NCI-H1417 treated with DMSO at 0.1 percent for 48 hours (cell line): ENCODE measurements around the gene DAG1.

Experiments
- DNase-seq: peaks from one replicate; lab custom pipeline; 2025; lab: John Stamatoyannopoulos, UW

DAG1 gene

GRCh38 chr3:49518016-49518415 lies 47.9 kb downstream of the DAG1 start:
- no peak for DNase-seq

GRCh38 chr3:49518441-49518840 lies 48.4 kb downstream of the DAG1 start:
- DNase-seq = no peak

GRCh38 chr3:49519296-49519695 lies 49.2 kb downstream of the DAG1 start:
- DNase-seq = no peak

- DNase-seq = no peak
Observed at GRCh38 chr3:49519916-49520385, 49.9 kb downstream of the DAG1 start.

GRCh38 chr3:49523756-49524747 lies 54.0 kb downstream of the DAG1 start:
- no peak for DNase-seq

GRCh38 chr3:49529567-49529966 lies 59.5 kb downstream of the DAG1 start:
- DNase-seq = no peak

- no peak for DNase-seq
Observed at GRCh38 chr3:49530231-49530630, 60.2 kb downstream of the DAG1 start.

GRCh38 chr3:49530701-49531100 lies 60.6 kb downstream of the DAG1 start:
- no peak for DNase-seq

GRCh38 chr3:49531218-49531617 lies 61.2 kb downstream of the DAG1 start:
- no peak for DNase-seq

GRCh38 chr3:49531715-49532114 lies 61.6 kb downstream of the DAG1 start:
- no peak for DNase-seq

GRCh38 chr3:49533031-49533430 lies 63.0 kb downstream of the DAG1 start:
- DNase-seq = no peak

- no peak for DNase-seq
Observed at GRCh38 chr3:49533786-49534519, 63.9 kb downstream of the DAG1 start.

- peak; percentile 78 for DNase-seq
Observed at GRCh38 chr3:49534581-49535441, 64.7 kb downstream of the DAG1 start.

GRCh38 chr3:49535971-49536874 lies 66.2 kb downstream of the DAG1 start:
- DNase-seq = no peak

GRCh38 chr3:49536875-49537533 lies 66.9 kb downstream of the DAG1 start:
- DNase-seq = no peak

- DNase-seq = peak; percentile 20
Observed at GRCh38 chr3:49539659-49540560, 69.8 kb downstream of the DAG1 start.

GRCh38 chr3:49552087-49552486 lies 82.0 kb downstream of the DAG1 start:
- no peak for DNase-seq

GRCh38 chr3:49553324-49553691 lies 83.2 kb downstream of the DAG1 start:
- DNase-seq = no peak
